Stimulated activated CD8-positive, alpha-beta memory T cell treated with anti-CD3 and anti-CD28 coated beads, Interleukin-7, amount 100 ng/mL, for 24 hours (primary cell): ENCODE results near the gene AADACL4.
"Not testable (repeated sequence)": the region's sequence is repeated elsewhere in the genome, so short reads cannot be mapped to it uniquely, and the experiment has no call there.

Experiments used
- DNase-seq: peaks from one replicate; pipeline ENCODE4 v3.0.0-alpha.2; 2020; ENCODE audit warnings: low read depth

Gene AADACL4

GRCh38 chr1:12658531-12659453, 14.9 kb downstream of the AADACL4 start:
- DNase-seq = peak; percentile 45

GRCh38 chr1:12661606-12662219, 17.8 kb downstream of the AADACL4 start:
- DNase-seq = no peak

- no peak for DNase-seq
Observed at GRCh38 chr1:12662556-12662955, 18.7 kb downstream of the AADACL4 start.

GRCh38 chr1:12665511-12665910, 21.6 kb downstream of the AADACL4 start:
- DNase-seq = no peak

- DNase-seq = no peak
Observed at GRCh38 chr1:12666141-12666735, 22.4 kb downstream of the AADACL4 start.

- no peak for DNase-seq
Observed at GRCh38 chr1:12669529-12670068, 25.7 kb downstream of the AADACL4 start.

GRCh38 chr1:12674358-12674757, 30.5 kb downstream of the AADACL4 start:
- DNase-seq = no peak

- not testable (repeated sequence) for DNase-seq
Observed at GRCh38 chr1:12676122-12676521, 32.2 kb downstream of the AADACL4 start.

- DNase-seq = no peak
Observed at GRCh38 chr1:12677565-12677964, 33.7 kb downstream of the AADACL4 start.

GRCh38 chr1:12678350-12678749, 34.5 kb downstream of the AADACL4 start:
- DNase-seq = no peak

GRCh38 chr1:12678820-12679219, 34.9 kb downstream of the AADACL4 start:
- DNase-seq = no peak

GRCh38 chr1:12690156-12690555, 46.3 kb downstream of the AADACL4 start:
- no peak for DNase-seq

- no peak for DNase-seq
Observed at GRCh38 chr1:12692967-12693782, 49.3 kb downstream of the AADACL4 start.

GRCh38 chr1:12696658-12697057, 52.8 kb downstream of the AADACL4 start:
- no peak for DNase-seq

- DNase-seq = no peak
Observed at GRCh38 chr1:12697397-12697796, 53.5 kb downstream of the AADACL4 start.

GRCh38 chr1:12703821-12704451, 60.1 kb downstream of the AADACL4 start:
- DNase-seq = no peak

- no peak for DNase-seq
Observed at GRCh38 chr1:12706061-12706460, 62.2 kb downstream of the AADACL4 start.

- no peak for DNase-seq
Observed at GRCh38 chr1:12708396-12709090, 64.7 kb downstream of the AADACL4 start.

- DNase-seq = no peak
Observed at GRCh38 chr1:12709091-12709491, 65.2 kb downstream of the AADACL4 start.

GRCh38 chr1:12709696-12710095, 65.8 kb downstream of the AADACL4 start:
- no peak for DNase-seq

- no peak for DNase-seq
Observed at GRCh38 chr1:12711536-12711935, 67.7 kb downstream of the AADACL4 start.
